ENCODE data around the gene CHRD. TPM values are rescaled to one million over a fixed set of nuclear protein-coding genes. Genes with fewer than 3 reads are reported as not detected.

CHRD gene
- total RNA-seq, 2 experiments from 2014 or later: not detected

Other genes with a start within 250 kb of the CHRD start
- 10 to 100 TPM; 54.7 to 61.8 TPM for gene EIF2B5, start 244.7 kb upstream of the CHRD start, total RNA-seq
- 10 to 100 TPM; 39.9 to 41.0 TPM for gene DVL3, start 224.7 kb upstream of the CHRD start, total RNA-seq
- gene AP2M1, start 205.2 kb upstream of the CHRD start, total RNA-seq: 100 to 1,000 TPM; 210 to 213 TPM
- gene ABCF3, start 193.9 kb upstream of the CHRD start, total RNA-seq: 10 to 100 TPM; 68.6 to 76.3 TPM
- under 1 TPM in 1 of 2 experiments, not detected in 1; 0.25 TPM for gene VWA5B2, start 150.5 kb upstream of the CHRD start, total RNA-seq
- 10 to 100 TPM; 38.8 to 38.9 TPM for gene ALG3, start 131.1 kb upstream of the CHRD start, total RNA-seq
- 1 to 10 TPM; 2.5 to 3.3 TPM for gene EEF1AKMT4, start 130.4 kb upstream of the CHRD start, total RNA-seq
- gene CAMK2N2, start 118.5 kb upstream of the CHRD start, total RNA-seq: not detected
- gene ECE2, start 104.0 kb upstream of the CHRD start, total RNA-seq: not detected
- gene PSMD2, start 80.8 kb upstream of the CHRD start, total RNA-seq: 100 to 1,000 TPM; 171 to 172 TPM
- gene EIF4G1, start 65.4 kb upstream of the CHRD start, total RNA-seq: 100 to 1,000 TPM; 253 to 258 TPM
- gene FAM131A, start 42.5 kb upstream of the CHRD start, total RNA-seq: 1 to 10 TPM; 5.5 to 6.1 TPM
- gene CLCN2, start 18.4 kb upstream of the CHRD start, total RNA-seq: 1 to 10 TPM; 5.7 to 6.8 TPM
- gene POLR2H, start 18.3 kb upstream of the CHRD start, total RNA-seq: 10 to 100 TPM; 86.5 to 88.2 TPM
- not detected for gene THPO, start 1.8 kb upstream of the CHRD start, total RNA-seq
- gene EPHB3, start 181.7 kb downstream of the CHRD start, total RNA-seq: under 1 TPM in 1 of 2 experiments, not detected in 1; 0.25 TPM

All from activated naive CD8-positive, alpha-beta T cell treated with anti-CD3 and anti-CD28 coated beads, Interleukin-2, amount 10 ng/mL, durations not matched to agents 7 days and 5 days (primary cell).